Vagina (tissue), 2 donors: ENCODE results near the gene TNS1.

ENCODE experiments used
- CTCF ChIP-seq, 3 experiments: fragments of 450-650 bp in 2 of 3; fragments of 200-600 bp in 1 of 3; sonication (generic) in 1 of 3; IDR thresholded peaks; one replicate each; pipeline ENCODE4 v1.5.1; 2017 to 2019; ENCODE audit warnings: antibody characterized with exemption in 3 of 3, mild to moderate bottlenecking in 2 of 3, moderate library complexity in 2 of 3
- POLR2A ChIP-seq, 2 donors: fragments of 450-650 bp; IDR thresholded peaks; one replicate each; pipeline ENCODE4 v1.6.1; 2017; ENCODE audit warnings: antibody characterized with exemption in 2 of 2, mild to moderate bottlenecking in 2 of 2, moderate library complexity in 2 of 2
- POLR2AphosphoS5 ChIP-seq, 2 donors: sonication (generic); formaldehyde crosslinking; IDR thresholded peaks; one replicate each; pipeline ENCODE4 v1.9.0; 2017; ENCODE audit warnings: antibody characterized with exemption in 2 of 2, mild to moderate bottlenecking in 2 of 2, low read depth in 1 of 2; ENCODE audit not compliant: insufficient read depth in 1 of 2

GRCh38 chr2:217806482-217806765 lies 196.4 kb downstream of the TNS1 start:
- no peak for TF ChIP-seq CTCF (IDR thresholded peaks at IDR 0.05)
- TF ChIP-seq POLR2A (IDR thresholded peaks at IDR 0.05), result no peak
- no peak for TF ChIP-seq POLR2AphosphoS5 (IDR thresholded peaks at IDR 0.05; ENCODE audit: insufficient read depth in 1 of 2, low read depth in 1 of 2)
